ENCODE data around the gene POLR3E.

DNA sequence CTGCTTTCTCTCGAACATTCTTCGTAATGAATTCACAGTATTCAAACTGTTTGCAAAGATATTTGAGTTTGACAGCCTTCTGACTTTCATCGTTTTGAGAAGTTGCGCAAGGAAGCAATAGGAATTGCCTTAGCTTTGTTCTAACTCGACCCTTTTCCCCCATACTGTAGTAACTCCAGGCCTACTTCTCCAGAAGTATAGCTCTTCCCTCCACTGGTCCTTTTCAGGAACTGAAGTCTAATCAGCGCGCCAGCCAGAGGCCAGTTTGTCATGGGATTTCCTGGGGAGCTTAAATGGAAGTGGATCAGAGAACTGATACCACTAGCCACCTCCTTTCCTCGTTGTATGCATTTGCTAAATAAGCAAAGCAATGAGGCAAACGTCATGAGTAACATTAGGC lies 49.3 kb downstream of the POLR3E start:
- TF ChIP-seq, protein P1, sequence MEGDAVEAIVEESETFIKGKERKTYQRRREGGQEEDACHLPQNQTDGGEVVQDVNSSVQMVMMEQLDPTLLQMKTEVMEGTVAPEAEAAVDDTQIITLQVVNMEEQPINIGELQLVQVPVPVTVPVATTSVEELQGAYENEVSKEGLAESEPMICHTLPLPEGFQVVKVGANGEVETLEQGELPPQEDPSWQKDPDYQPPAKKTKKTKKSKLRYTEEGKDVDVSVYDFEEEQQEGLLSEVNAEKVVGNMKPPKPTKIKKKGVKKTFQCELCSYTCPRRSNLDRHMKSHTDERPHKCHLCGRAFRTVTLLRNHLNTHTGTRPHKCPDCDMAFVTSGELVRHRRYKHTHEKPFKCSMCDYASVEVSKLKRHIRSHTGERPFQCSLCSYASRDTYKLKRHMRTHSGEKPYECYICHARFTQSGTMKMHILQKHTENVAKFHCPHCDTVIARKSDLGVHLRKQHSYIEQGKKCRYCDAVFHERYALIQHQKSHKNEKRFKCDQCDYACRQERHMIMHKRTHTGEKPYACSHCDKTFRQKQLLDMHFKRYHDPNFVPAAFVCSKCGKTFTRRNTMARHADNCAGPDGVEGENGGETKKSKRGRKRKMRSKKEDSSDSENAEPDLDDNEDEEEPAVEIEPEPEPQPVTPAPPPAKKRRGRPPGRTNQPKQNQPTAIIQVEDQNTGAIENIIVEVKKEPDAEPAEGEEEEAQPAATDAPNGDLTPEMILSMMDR (IDR thresholded peaks at IDR 0.05; ENCODE audit: insufficient read depth, low read length, poor library complexity, severe bottlenecking) = no peak
- TF ChIP-seq EZH2phosphoT487 (conservative IDR thresholded peaks at IDR 0.05; ENCODE audit: low read length) = no peak

Measured in SU-DHL-6 (cell line).